ENCODE measurements around the gene DCANP1. TPM values are rescaled to one million over a fixed set of nuclear protein-coding genes. Genes with fewer than 3 reads are reported as not detected.

Gene DCANP1
- polyA plus RNA-seq, 1 donor (not counting 4 experiments of a cell fraction or from before 2014, with no cell fraction given) = not detected

GRCh38 chr5:135434591-135435466, 12.3 kb downstream of the DCANP1 start:
- Histone ChIP-seq H3K9ac (ENCODE audit: control insufficient read depth, extremely low read depth, insufficient read depth, low read length) (no peak overlapping the region), H3K36me3 (ENCODE audit: control insufficient read depth in 2 of 2, extremely low read depth in 1 of 2, insufficient read depth in 2 of 2, low read length in 2 of 2) (no peaks in the 10 kb centered on the region), H3K4me1 (ENCODE audit: control insufficient read depth, extremely low read depth, insufficient read depth, low read length) (peaks cover 4% of the 10 kb centered on the region), H3K9me1 (ENCODE audit: control insufficient read depth, extremely low read depth, insufficient read depth, low read length) (no peaks in the 10 kb centered on the region), H2AFZ (ENCODE audit: control insufficient read depth, low read length) (no peak overlapping the region), H3K27me3 (ENCODE audit: control insufficient read depth, extremely low read depth, insufficient read depth, low read length) (peaks cover 25% of the 10 kb centered on the region), H4K20me1 (ENCODE audit: control insufficient read depth, extremely low read depth, insufficient read depth, low read length) (no peaks in the 10 kb centered on the region), H3K4me2 (ENCODE audit: control insufficient read depth, extremely low read depth, insufficient read depth, low read depth, low read length) (no peak overlapping the region), H3K4me3 (ENCODE audit: control insufficient read depth in 2 of 3, extremely low read depth in 1 of 3, insufficient read depth in 2 of 3, low read depth in 1 of 3, low read length in 3 of 3) (no peak overlapping the region), H3K27ac (ENCODE audit: control insufficient read depth, insufficient read depth, low read length) (no peak overlapping the region), H3K9me3 (ENCODE audit: control insufficient read depth, low read depth, low read length) (no peaks in the 10 kb centered on the region), H3K79me2 (ENCODE audit: control insufficient read depth, insufficient read depth, low read length) (no peaks in the 10 kb centered on the region)
- dilution Hi-C loops (cut with MboI; ENCODE audit: extremely low pct_ligation_motif_present, low sequenced_read_pairs) = no loop called here
- DNase-seq (ENCODE audit: low read depth, low spot score) (no peak), FAIRE-seq (no peak)
- TF ChIP-seq EZH2 (IDR thresholded peaks at IDR 0.05; ENCODE audit: low read length) (no peak), CTCF (optimal IDR thresholded peaks at IDR 0.05 in 1 of 3, IDR thresholded peaks at IDR 0.05 in 1 of 3, conservative IDR thresholded peaks at IDR 0.05 in 1 of 3; ENCODE audit: extremely low read depth in 1 of 3, insufficient read depth in 2 of 3, low read length in 3 of 3) (no peak)

GRCh38 chr5:135433681-135434426, 13.3 kb downstream of the DCANP1 start:
- H3K36me3 ChIP-seq (ENCODE audit: control insufficient read depth in 2 of 2, extremely low read depth in 1 of 2, insufficient read depth in 2 of 2, low read length in 2 of 2) = no peaks in the 10 kb centered on the region
- H3K4me2 ChIP-seq (ENCODE audit: control insufficient read depth, extremely low read depth, insufficient read depth, low read depth, low read length) = no peak overlapping the region
- H4K20me1 ChIP-seq (ENCODE audit: control insufficient read depth, extremely low read depth, insufficient read depth, low read length) = no peaks in the 10 kb centered on the region
- no peak overlapping the region for H3K4me3 ChIP-seq (ENCODE audit: control insufficient read depth in 2 of 3, extremely low read depth in 1 of 3, insufficient read depth in 2 of 3, low read depth in 1 of 3, low read length in 3 of 3)
- DNase-seq (ENCODE audit: low read depth, low spot score) = no peak
- H3K9me3 ChIP-seq (ENCODE audit: control insufficient read depth, low read depth, low read length) = peaks cover under 1% of the 10 kb centered on the region
- no peak overlapping the region for H3K9ac ChIP-seq (ENCODE audit: control insufficient read depth, extremely low read depth, insufficient read depth, low read length)
- TF ChIP-seq CTCF (optimal IDR thresholded peaks at IDR 0.05 in 1 of 3, IDR thresholded peaks at IDR 0.05 in 1 of 3, conservative IDR thresholded peaks at IDR 0.05 in 1 of 3; ENCODE audit: extremely low read depth in 1 of 3, insufficient read depth in 2 of 3, low read length in 3 of 3) (no peak), EZH2 (IDR thresholded peaks at IDR 0.05; ENCODE audit: low read length) (no peak)
- FAIRE-seq = no peak
- no peak overlapping the region for H2AFZ ChIP-seq (ENCODE audit: control insufficient read depth, low read length)
- H3K79me2 ChIP-seq (ENCODE audit: control insufficient read depth, insufficient read depth, low read length) = no peaks in the 10 kb centered on the region
- H3K4me1 ChIP-seq (ENCODE audit: control insufficient read depth, extremely low read depth, insufficient read depth, low read length) = peaks cover 4% of the 10 kb centered on the region
- no peak overlapping the region for H3K27ac ChIP-seq (ENCODE audit: control insufficient read depth, insufficient read depth, low read length)
- H3K27me3 ChIP-seq (ENCODE audit: control insufficient read depth, extremely low read depth, insufficient read depth, low read length) = peaks cover 26% of the 10 kb centered on the region
- no peaks in the 10 kb centered on the region for H3K9me1 ChIP-seq (ENCODE audit: control insufficient read depth, extremely low read depth, insufficient read depth, low read length)
- dilution Hi-C loops (cut with MboI; ENCODE audit: extremely low pct_ligation_motif_present, low sequenced_read_pairs) = no loop called here

All from keratinocyte (primary cell).